Lower leg skin (tissue), 4 donors: ENCODE data around the gene WDTC1. TPM values are rescaled to one million over a fixed set of nuclear protein-coding genes. Genes with fewer than 3 reads are reported as not detected.

Experiments used
- DNase-seq, 2 donors: peaks; one replicate each; pipeline ENCODE4 v3.0.0-alpha.2; 2019; ENCODE audit warnings: low spot score in 2 of 2
- H3K4me3 ChIP-seq: fragments of 200-600 bp; sonication (generic); 2 replicates; pipeline ENCODE4 v1.5.1; 2017; ENCODE audit warnings: mild to moderate bottlenecking, low read depth; ENCODE audit not compliant: poor library complexity, severe bottlenecking
- POLR2A ChIP-seq, 2 donors: fragments of 450-650 bp; IDR thresholded peaks; one replicate each; pipeline ENCODE4 v1.6.1; 2016 to 2017; ENCODE audit warnings: antibody characterized with exemption in 2 of 2, mild to moderate bottlenecking in 1 of 2, moderate library complexity in 1 of 2
- WGBS, 2 donors: methylation state at CpG; one replicate each; pipeline ENCODE4 v1.1.5; 2018; 5-methylcytosine and 5-hydroxymethylcytosine counted together
- intact Hi-C: fragments of 100-400 bp; cut with DNase I; formaldehyde crosslinking; loops from one replicate; pipeline ENCODE4 v1.15.0; 2023; ENCODE audit warnings: low total_unique reads
- total RNA-seq, 4 donors: library from RNA; depleted of rRNA; stranded (reverse); fragments of >200 nt; gene quantifications; one replicate each; pipeline ENCODE4 v1.1.0, GENCODE V29; 2016
- TF ChIP-seq, protein P1 (sequence below), 3 donors: fragments of 450-650 bp; IDR thresholded peaks; one replicate each; pipeline ENCODE4 v1.5.1; 2016; ENCODE audit warnings: antibody characterized with exemption in 3 of 3, mild to moderate bottlenecking in 3 of 3, moderate library complexity in 2 of 3

Gene WDTC1
- total RNA-seq, 4 donors from 2014 or later: 43.8 to 75.6 (median 65.1) TPM

DNA sequence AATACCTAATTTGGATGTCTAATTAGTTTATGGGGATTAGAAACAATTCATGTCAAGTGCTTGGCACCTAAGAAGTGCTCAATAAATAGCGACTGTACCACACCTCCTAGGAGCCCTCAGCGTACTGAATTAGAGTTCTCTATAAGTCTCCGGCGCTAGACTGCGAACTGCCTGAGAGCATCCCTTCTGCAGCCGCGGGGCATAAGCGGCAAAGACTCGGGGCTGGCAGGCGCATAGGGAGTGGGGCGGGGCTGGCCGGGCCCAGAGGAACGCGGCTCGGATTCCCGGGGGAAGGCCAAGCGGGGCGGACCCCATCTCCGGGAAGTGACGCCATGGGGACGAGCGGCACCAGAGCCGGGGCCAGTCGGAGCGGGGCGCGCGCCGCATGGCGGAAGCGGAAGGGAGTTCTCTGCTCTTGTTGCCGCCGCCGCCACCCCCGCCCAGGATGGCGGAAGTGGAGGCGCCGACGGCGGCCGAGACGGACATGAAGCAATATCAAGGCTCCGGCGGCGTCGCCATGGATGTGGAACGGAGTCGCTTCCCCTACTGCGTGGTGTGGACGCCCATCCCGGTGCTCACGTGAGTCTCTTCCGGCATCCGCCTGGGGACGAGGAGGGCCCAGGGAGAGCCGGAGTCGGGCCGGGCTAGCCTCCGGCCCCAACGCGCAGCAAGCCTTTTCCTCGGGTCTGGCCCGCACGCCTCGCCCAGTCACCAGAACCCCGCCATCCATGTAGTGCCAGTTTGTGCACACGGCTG, 87.6 kb downstream of the WDTC1 start, which contains the start of gene TMEM222:
Gene TMEM222 (plus strand): TSS at position 351 of the 756 bp plus-strand sequence. CDS start 35 bp downstream, at position 386.
- whole genome bisulfite sequencing, 2 donors: 1% methylated on average over 27 to 56 of the region's 67 CpGs
- DNase-seq: peak; percentile 95 to 99
- intact Hi-C loops: no loop called here
- TF ChIP-seq, protein P1, sequence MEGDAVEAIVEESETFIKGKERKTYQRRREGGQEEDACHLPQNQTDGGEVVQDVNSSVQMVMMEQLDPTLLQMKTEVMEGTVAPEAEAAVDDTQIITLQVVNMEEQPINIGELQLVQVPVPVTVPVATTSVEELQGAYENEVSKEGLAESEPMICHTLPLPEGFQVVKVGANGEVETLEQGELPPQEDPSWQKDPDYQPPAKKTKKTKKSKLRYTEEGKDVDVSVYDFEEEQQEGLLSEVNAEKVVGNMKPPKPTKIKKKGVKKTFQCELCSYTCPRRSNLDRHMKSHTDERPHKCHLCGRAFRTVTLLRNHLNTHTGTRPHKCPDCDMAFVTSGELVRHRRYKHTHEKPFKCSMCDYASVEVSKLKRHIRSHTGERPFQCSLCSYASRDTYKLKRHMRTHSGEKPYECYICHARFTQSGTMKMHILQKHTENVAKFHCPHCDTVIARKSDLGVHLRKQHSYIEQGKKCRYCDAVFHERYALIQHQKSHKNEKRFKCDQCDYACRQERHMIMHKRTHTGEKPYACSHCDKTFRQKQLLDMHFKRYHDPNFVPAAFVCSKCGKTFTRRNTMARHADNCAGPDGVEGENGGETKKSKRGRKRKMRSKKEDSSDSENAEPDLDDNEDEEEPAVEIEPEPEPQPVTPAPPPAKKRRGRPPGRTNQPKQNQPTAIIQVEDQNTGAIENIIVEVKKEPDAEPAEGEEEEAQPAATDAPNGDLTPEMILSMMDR (IDR thresholded peaks at IDR 0.05): peak in 1 of 3 donors; percentile 67
- no peak for TF ChIP-seq POLR2A (IDR thresholded peaks at IDR 0.05)
- peak within 1 kb of the TSS; percentile 91 for H3K4me3 ChIP-seq

DNA sequence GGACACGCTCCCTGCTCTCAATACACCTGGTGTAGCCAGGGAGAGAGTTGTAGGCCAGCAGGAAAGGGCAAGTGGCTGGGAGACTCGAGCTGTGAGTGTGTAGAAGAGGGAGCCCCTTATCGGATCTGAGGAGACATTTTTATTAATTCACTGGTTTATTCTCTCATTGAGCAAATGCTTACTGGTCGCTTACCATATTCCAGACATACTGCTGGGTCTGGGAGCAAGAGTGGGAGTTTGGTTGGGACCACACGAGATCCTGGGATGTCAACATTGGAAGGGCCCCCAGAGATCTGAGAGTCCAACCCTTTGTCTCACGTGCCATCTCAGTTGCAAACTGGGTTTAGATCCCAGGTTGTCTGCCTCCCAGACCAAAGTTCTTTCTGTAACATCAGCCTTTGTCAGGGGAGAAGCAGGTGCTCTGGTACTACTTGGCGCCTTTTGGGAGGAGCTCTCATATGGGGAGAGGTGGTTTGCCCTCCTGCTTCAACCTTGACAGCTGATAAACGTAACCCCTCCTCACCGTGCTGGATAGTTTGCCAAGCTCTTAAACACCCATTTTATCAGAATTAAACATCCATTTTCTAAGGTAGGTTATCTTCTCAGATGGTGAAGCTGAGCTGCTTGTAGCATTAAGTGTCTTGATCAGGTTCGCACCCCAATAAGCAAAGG, 88.3 kb downstream of the WDTC1 start:
- WGBS, 2 donors: 9 to 11% methylated on average over 10 of the region's 10 CpGs
- intact Hi-C loops: no loop called here

DNA sequence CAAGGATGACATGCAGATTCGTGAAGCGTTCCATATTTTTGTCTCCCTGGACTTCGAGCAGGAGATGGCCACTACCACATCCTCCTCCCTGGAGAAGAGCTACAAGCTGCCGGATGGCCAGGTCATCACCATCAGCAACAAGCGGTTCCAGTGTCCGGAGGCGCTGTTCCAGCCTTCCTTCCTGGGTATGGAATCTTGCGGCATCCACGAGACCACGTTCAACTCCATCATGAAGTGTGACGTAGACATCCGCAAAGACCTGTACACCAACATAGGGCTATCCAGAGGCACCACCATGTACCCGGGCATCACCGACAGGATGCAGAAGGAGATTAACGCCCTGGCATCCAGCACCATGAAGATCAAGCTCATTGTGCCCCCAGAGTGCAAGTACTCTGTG, 90.9 kb downstream of the WDTC1 start:
- 91 to 93% methylated on average over 15 of the region's 15 CpGs for WGBS, 2 donors
- no peak overlapping the region for H3K4me3 ChIP-seq
- no peak for TF ChIP-seq POLR2A (IDR thresholded peaks at IDR 0.05)
- TF ChIP-seq, protein P1 (IDR thresholded peaks at IDR 0.05): no peak
- DNase-seq: no peak
- intact Hi-C loops: no loop called here

More for the DNA sequence above, 88.3 kb downstream of the WDTC1 start:
- peak overlapping the region; percentile 91 for H3K4me3 ChIP-seq
- DNase-seq: no peak
- no peak for TF ChIP-seq POLR2A (IDR thresholded peaks at IDR 0.05)
- TF ChIP-seq, protein P1 (IDR thresholded peaks at IDR 0.05): no peak

DNA sequence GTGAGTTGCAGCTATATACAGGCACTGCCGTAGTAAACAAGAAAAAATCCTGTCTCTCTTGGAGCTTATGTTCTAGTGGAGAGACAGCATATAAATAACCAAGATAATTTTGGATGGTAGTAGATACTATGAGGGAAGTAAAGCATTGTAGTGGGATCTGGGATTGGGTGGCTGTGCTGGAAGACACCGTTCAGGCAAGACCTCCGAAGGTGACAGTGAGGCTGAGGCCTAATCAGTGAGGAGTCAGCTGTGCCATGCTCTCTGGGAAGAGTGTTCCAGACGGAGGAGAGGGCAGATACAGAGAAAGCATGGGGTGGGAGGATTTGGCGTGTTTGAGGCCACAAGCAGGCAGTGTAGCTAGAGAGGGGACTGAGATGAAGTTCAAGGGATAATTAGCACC, 93.5 kb downstream of the WDTC1 start:
- no peak for TF ChIP-seq POLR2A (IDR thresholded peaks at IDR 0.05)
- TF ChIP-seq, protein P1 (IDR thresholded peaks at IDR 0.05): no peak
- 79 to 85% methylated on average over 5 of the region's 5 CpGs for WGBS, 2 donors
- no peak for DNase-seq
- H3K4me3 ChIP-seq: no peak overlapping the region
- intact Hi-C loops: no loop called here

DNA sequence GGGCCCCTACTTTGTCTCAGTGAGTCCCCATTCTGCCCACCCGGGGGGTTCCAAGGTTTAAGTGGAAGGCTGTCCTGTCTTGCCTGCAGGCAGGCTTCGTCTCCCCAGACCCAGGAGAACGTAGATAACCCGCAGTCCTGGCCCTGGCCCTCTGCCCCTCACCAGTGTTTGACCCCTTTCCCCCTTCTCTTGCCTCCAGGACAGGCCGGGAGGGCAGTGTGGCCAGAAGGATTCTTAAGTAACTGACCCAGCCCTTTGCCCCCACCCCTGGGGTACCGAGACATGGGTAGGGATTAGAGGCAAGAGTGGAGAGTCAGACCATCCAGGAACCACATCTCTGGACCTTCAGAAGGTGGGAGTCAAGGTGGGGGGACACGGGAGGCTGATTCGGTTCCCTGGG, 96.4 kb downstream of the WDTC1 start:
- no peak overlapping the region for H3K4me3 ChIP-seq
- TF ChIP-seq, protein P1 (IDR thresholded peaks at IDR 0.05): no peak
- no peak for TF ChIP-seq POLR2A (IDR thresholded peaks at IDR 0.05)
- DNase-seq: no peak
- intact Hi-C loops: loop anchor here (10.0 kb wide), 1 partner anchor 54 kb away; the partner anchor contains the start of gene CD164L2
- 76% methylated on average over 8 of the region's 8 CpGs for WGBS, 2 donors
